Left lung (tissue), 10 donors: ENCODE data around the gene TSGA10IP. TPM values are rescaled to one million over a fixed set of nuclear protein-coding genes. Genes with fewer than 3 reads are reported as not detected.

Source experiments
- ATAC-seq: fragments of 200-7000 bp; cut with Tn5 transposase; one replicate; pipeline ENCODE4 v1.9.1; 2020; ENCODE audit warnings: moderate library complexity
- DNase-seq, 4 donors: peaks; one replicate each; pipeline ENCODE4 v3.0.0-alpha.2; 2013 to 2020
- H3K27ac ChIP-seq, 2 donors: fragments of 200-600 bp; sonication (generic) in 1 of 2; one replicate each; pipeline versions ENCODE4 v1.5.0 to v1.8.0; 2020 to 2021
- H3K27me3 ChIP-seq, 2 donors: fragments of 200-600 bp; sonication (generic) in 1 of 2; one replicate each; pipeline versions ENCODE4 v1.5.0 to v1.8.0; 2020 to 2021
- H3K36me3 ChIP-seq, 2 donors: fragments of 200-600 bp; sonication (generic) in 1 of 2; one replicate each; pipeline versions ENCODE4 v1.5.0 to v1.8.0; 2020 to 2021
- H3K4me1 ChIP-seq, 2 donors: fragments of 200-600 bp; one replicate each; pipeline ENCODE4 v1.8.0; 2021
- H3K4me3 ChIP-seq, 2 donors: fragments of 200-600 bp; sonication (generic) in 1 of 2; one replicate each; pipeline versions ENCODE4 v1.5.0 to v1.8.0; 2020 to 2021; ENCODE audit warnings: mild to moderate bottlenecking in 1 of 2
- H3K9me3 ChIP-seq, 2 donors: fragments of 200-600 bp; sonication (generic) in 1 of 2; one replicate each; pipeline versions ENCODE4 v1.5.0 to v1.8.0; 2020 to 2021
- intact Hi-C, 2 donors: fragments of 100-400 bp; cut with DNase I; formaldehyde crosslinking; loops; one replicate each; pipeline versions ENCODE4 v1.11.2 to v1.14.2; 2022
- polyA plus RNA-seq, 6 donors: library from polyadenylated mRNA; unstranded; fragments of 120-200 nt; gene quantifications; one replicate each; pipeline ENCODE4 v1.2.1, GENCODE V29; 2013; ENCODE audit not compliant: insufficient read length in 6 of 6
- total RNA-seq, 2 donors: library from RNA; stranded (reverse); fragmentation: NEBNext Ultra II Directional; extraction: Animal tissue kit (Norgen Biotek cat#: 25700); gene quantifications; one replicate each; pipeline ENCODE4 v1.2.1, GENCODE V29; 2021
- TF ChIP-seq, protein P1 (sequence below), 2 donors: fragments of 200-600 bp; sonication (generic) in 1 of 2; IDR thresholded peaks; one replicate each; pipeline versions ENCODE4 v1.5.0 to v1.8.0; 2021; ENCODE audit warnings: antibody characterized with exemption in 2 of 2
- donor health status: DM: no; HTN: yes; CAD: no.
- donor health status: DM: no; HTN: no; CAD: no.

The TSGA10IP gene
- total and polyA plus RNA-seq, 8 donors, result 0.26 to 1.0 (median 0.79) TPM; not detected in 3

DNA sequence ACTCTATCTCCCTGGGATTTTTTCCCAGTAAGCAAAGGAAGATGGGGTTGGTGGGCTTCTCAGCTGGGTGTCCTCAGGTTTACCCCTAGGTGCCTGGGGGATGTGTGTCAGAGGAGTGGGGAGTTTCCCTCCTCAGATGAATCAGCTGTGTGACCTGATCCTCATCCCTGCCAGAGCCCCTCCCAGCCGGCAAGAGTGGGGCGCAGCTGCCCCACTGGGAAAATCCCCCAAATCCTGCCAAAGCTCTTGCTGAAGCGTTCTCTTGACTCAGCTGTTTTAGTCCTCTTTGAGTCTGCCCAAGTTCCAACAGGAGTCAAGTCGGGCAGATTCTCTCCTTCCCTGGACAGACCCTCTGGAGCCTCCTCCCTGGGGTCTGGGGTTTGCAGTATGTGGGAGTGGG, 32.4 kb upstream of the TSGA10IP start:
- peaks cover 40 to 56% of the 10 kb centered on the region in 2 donors for H3K4me1 ChIP-seq
- DNase-seq (no peak), ATAC-seq (peak; percentile 11)
- intact Hi-C loops, result no loop called here
- peaks cover 0 to 6% of the 10 kb centered on the region in 2 donors for H3K36me3 ChIP-seq
- TF ChIP-seq, protein P1, sequence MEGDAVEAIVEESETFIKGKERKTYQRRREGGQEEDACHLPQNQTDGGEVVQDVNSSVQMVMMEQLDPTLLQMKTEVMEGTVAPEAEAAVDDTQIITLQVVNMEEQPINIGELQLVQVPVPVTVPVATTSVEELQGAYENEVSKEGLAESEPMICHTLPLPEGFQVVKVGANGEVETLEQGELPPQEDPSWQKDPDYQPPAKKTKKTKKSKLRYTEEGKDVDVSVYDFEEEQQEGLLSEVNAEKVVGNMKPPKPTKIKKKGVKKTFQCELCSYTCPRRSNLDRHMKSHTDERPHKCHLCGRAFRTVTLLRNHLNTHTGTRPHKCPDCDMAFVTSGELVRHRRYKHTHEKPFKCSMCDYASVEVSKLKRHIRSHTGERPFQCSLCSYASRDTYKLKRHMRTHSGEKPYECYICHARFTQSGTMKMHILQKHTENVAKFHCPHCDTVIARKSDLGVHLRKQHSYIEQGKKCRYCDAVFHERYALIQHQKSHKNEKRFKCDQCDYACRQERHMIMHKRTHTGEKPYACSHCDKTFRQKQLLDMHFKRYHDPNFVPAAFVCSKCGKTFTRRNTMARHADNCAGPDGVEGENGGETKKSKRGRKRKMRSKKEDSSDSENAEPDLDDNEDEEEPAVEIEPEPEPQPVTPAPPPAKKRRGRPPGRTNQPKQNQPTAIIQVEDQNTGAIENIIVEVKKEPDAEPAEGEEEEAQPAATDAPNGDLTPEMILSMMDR (IDR thresholded peaks at IDR 0.05), result no peak
- peaks cover 0 to 9% of the 10 kb centered on the region in 2 donors for H3K27me3 ChIP-seq
- no peaks in the 10 kb centered on the region for H3K9me3 ChIP-seq
- no peak overlapping the region for H3K4me3 ChIP-seq
- no peak overlapping the region for H3K27ac ChIP-seq

DNA sequence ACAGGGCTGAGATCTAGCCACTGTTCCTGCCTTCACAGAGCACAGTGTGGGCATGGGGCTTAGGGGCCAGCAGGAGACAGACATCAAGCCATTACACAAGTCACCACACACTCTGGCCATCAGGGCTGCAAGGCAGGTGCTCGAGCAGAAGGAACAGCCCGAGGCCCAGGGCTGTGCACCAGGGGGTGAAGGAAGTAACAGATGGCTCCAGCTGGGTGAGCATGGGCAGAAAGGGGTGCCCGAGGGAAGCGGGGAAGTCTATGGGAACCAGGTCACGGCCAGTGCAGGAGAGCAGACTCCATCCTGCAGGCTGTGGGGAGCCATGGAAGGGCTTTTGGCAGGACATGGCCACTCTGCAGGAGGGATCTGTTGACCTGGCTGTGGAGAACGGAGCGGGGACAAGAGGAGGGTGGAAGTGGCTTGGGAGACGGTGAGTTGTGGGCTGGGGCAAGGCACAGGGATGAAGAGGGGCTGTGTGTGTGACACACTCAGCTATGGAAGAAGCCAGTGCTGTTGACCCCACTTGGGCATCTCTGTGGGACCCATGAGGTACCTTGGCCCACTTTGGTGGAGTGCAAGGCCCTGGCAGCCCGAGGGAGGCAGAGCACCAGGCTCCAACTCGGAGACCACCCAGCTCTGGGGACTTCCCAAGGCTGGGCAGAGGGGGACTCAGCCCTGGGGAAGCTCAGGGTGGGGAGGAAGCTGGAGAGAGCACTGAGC, 30.0 kb upstream of the TSGA10IP start:
- Histone ChIP-seq H3K36me3 (peaks cover 0 to 6% of the 10 kb centered on the region in 2 donors), H3K27me3 (no peaks in the 10 kb centered on the region), H3K27ac (peak overlapping the region; percentile 81 to 94), H3K4me1 (peaks cover 45 to 66% of the 10 kb centered on the region in 2 donors), H3K4me3 (no peak overlapping the region), H3K9me3 (no peaks in the 10 kb centered on the region)
- intact Hi-C loops, result no loop called here
- DNase-seq, result no peak
- TF ChIP-seq, protein P1 (IDR thresholded peaks at IDR 0.05), result no peak
- no peak for ATAC-seq

DNA sequence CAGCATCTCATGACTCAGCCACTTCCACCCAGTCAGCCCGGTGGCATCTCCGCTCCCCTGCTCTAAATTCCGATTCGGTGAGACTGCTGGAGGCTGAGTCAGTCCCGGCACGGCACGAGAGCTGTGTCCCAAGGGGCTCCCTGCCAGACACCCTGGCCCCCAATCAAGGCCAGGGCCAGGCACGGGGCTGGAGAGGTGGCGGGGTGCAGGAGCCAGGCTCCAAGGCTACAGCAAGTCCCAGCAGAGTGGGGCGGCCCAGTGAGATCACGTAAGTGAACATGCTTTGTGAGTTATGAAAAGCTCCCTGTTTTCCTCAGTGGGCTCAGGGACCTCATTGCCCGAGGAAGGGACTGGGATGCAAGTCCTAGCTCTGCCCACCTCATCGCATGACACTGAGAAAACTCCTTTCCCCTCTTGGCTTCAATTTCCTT, 29.4 kb upstream of the TSGA10IP start:
- peak overlapping the region; percentile 81 to 94 for H3K27ac ChIP-seq
- intact Hi-C loops, result no loop called here
- TF ChIP-seq, protein P1 (IDR thresholded peaks at IDR 0.05), result no peak
- no peaks in the 10 kb centered on the region for H3K27me3 ChIP-seq
- H3K4me1 ChIP-seq, result peaks cover 50 to 71% of the 10 kb centered on the region in 2 donors
- H3K9me3 ChIP-seq, result no peaks in the 10 kb centered on the region
- ATAC-seq (peak; percentile 40), DNase-seq (peak in 2 of 4 donors; percentile 83 to 90)
- peaks cover 0 to 6% of the 10 kb centered on the region in 2 donors for H3K36me3 ChIP-seq
- no peak overlapping the region for H3K4me3 ChIP-seq

DNA sequence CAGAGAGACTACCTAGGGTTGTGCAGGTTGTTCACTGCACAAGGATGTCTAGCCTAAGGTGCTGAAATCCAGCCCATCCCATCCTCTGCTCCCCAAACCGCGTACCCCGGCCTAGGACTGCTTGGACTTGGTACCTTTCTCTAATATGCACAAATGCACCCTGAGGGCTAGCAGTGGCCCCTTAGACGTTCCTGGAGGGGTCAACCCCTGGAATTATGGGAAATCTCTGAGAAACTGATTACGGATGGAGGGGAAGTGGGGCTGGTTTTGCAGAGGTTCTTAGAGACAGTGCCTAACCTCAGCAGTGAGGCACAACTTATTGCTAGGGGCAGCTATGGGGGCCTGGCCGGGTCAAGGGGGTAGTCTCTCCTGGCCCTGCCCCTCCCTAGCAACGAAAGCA, 28.9 kb upstream of the TSGA10IP start:
- peaks cover 48 to 73% of the 10 kb centered on the region in 2 donors for H3K4me1 ChIP-seq
- H3K4me3 ChIP-seq, result no peak overlapping the region

DNA sequence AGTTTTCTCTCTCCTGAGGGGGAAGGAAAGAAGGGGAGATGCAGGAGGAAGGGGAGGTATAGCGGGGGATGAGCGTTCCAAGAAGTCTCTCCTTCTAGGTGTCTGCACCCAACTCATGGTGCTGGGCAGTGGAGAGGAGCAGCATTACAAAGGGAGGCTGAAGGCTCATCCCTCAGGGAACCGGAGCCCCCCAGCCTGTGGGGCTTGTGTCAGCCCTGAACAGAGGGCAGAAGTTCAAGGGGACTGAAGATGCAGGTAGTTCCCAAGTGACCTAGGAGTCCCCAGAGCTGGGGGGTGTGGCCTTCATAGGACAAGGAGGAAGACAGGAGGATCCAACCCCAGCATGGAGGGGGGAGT, 28.2 kb upstream of the TSGA10IP start:
- TF ChIP-seq, protein P1 (IDR thresholded peaks at IDR 0.05), result no peak
- Histone ChIP-seq H3K27me3 (no peaks in the 10 kb centered on the region), H3K27ac (peak overlapping the region in 1 of 2 donors; percentile 94), H3K4me1 (peaks cover 41 to 66% of the 10 kb centered on the region in 2 donors), H3K4me3 (peak overlapping the region in 1 of 2 donors; percentile 98), H3K9me3 (no peaks in the 10 kb centered on the region), H3K36me3 (peaks cover 0 to 15% of the 10 kb centered on the region in 2 donors)
- intact Hi-C loops, result no loop called here
- ATAC-seq (no peak), DNase-seq (no peak)

More for the DNA sequence above, 28.9 kb upstream of the TSGA10IP start:
- peaks cover 0 to 10% of the 10 kb centered on the region in 2 donors for H3K36me3 ChIP-seq
- H3K9me3 ChIP-seq, result no peaks in the 10 kb centered on the region
- TF ChIP-seq, protein P1 (IDR thresholded peaks at IDR 0.05), result no peak
- no peaks in the 10 kb centered on the region for H3K27me3 ChIP-seq
- no peak for ATAC-seq
- intact Hi-C loops, result no loop called here
- H3K27ac ChIP-seq, result peak overlapping the region; percentile 81 to 94
- DNase-seq, result no peak
